Esophagus (tissue), 2 donors: ENCODE measurements around the gene ZNF764. TPM values are rescaled to one million over a fixed set of nuclear protein-coding genes. Genes with fewer than 3 reads are reported as not detected.

Experiments
- H3K27ac ChIP-seq, 2 donors: one replicate each; pipeline ENCODE4 v1.5.1; 2013; ENCODE audit warnings: low read depth in 2 of 2, mild to moderate bottlenecking in 2 of 2, inconsistent platforms in 1 of 2, low read length in 1 of 2, moderate library complexity in 1 of 2
- H3K27me3 ChIP-seq, 2 donors: one replicate each; pipeline ENCODE4 v1.6.1; 2013; ENCODE audit warnings: low read length in 2 of 2, control low read depth in 1 of 2, mild to moderate bottlenecking in 1 of 2; ENCODE audit not compliant: insufficient read depth in 2 of 2, control insufficient read depth in 1 of 2
- H3K36me3 ChIP-seq, 2 donors: one replicate each; pipeline ENCODE4 v1.6.1; 2013; ENCODE audit warnings: low read length in 1 of 2; ENCODE audit not compliant: control insufficient read depth in 2 of 2, insufficient read depth in 2 of 2
- H3K4me1 ChIP-seq, 2 donors: one replicate each; pipeline ENCODE4 v1.6.1; 2013; ENCODE audit warnings: low read length in 1 of 2; ENCODE audit not compliant: control insufficient read depth in 2 of 2, insufficient read depth in 2 of 2
- H3K4me3 ChIP-seq, 2 donors: one replicate each; pipeline ENCODE4 v1.5.1; 2013; ENCODE audit warnings: low read length in 2 of 2, mild to moderate bottlenecking in 2 of 2, low read depth in 1 of 2, moderate library complexity in 1 of 2
- H3K9me3 ChIP-seq, 2 donors: one replicate each; pipeline ENCODE4 v1.6.1; 2013; ENCODE audit warnings: mild to moderate bottlenecking in 2 of 2, low read depth in 1 of 2, low read length in 1 of 2, moderate library complexity in 1 of 2; ENCODE audit not compliant: control insufficient read depth in 2 of 2, insufficient read depth in 1 of 2
- WGBS, 2 donors: extraction: QIAGEN DNeasy Blood & Tissue Kit; methylation state at CpG; one replicate each; pipeline ENCODE4 v1.1.7; 2013; 5-methylcytosine and 5-hydroxymethylcytosine counted together
- polyA plus RNA-seq, 2 donors: library from polyadenylated mRNA; stranded (reverse); fragments of 200-250 nt; gene quantifications; one replicate each; pipeline ENCODE4 v1.2.3, GENCODE V29; 2013
- donor health status: healthy with polysubstance abuse.
- donor health status: Bipolar disorder and iron deficiency.

The ZNF764 gene
- polyA plus RNA-seq, 2 donors: 2.7 to 3.1 TPM

- H3K27ac ChIP-seq: no peak overlapping the region
- 72 to 74% methylated on average over 7 of the region's 7 CpGs for WGBS, 2 donors
- no peaks in the 10 kb centered on the region for H3K27me3 ChIP-seq
- no peak overlapping the region for H3K4me3 ChIP-seq
- peaks cover 0 to 3% of the 10 kb centered on the region in 2 donors for H3K4me1 ChIP-seq
- peaks cover 0 to 4% of the 10 kb centered on the region in 2 donors for H3K36me3 ChIP-seq
- no peaks in the 10 kb centered on the region for H3K9me3 ChIP-seq
These were observed 7.4 kb upstream of the ZNF764 start for GRCh38 chr16:30565526-30565925.

GRCh38 chr16:30562021-30562420 is 3.8 kb upstream of the ZNF764 start:
- Histone ChIP-seq H3K9me3 (no peaks in the 10 kb centered on the region), H3K4me3 (no peak overlapping the region), H3K36me3 (no peaks in the 10 kb centered on the region), H3K27ac (no peak overlapping the region), H3K4me1 (peaks cover 0 to 2% of the 10 kb centered on the region in 2 donors), H3K27me3 (no peaks in the 10 kb centered on the region)
- 89 to 94% methylated on average over 14 of the region's 14 CpGs for WGBS, 2 donors

GRCh38 chr16:30561089-30561816 is 3.1 kb upstream of the ZNF764 start:
- H3K4me3 ChIP-seq: peak overlapping the region; percentile 42 to 43
- no peaks in the 10 kb centered on the region for H3K9me3 ChIP-seq
- peaks cover under 1 to 2% of the 10 kb centered on the region in 2 donors for H3K4me1 ChIP-seq
- H3K36me3 ChIP-seq: peaks cover 0 to under 1% of the 10 kb centered on the region in 2 donors
- H3K27me3 ChIP-seq: no peaks in the 10 kb centered on the region
- 19 to 23% methylated on average over 46 of the region's 46 CpGs for WGBS, 2 donors
- H3K27ac ChIP-seq: peak overlapping the region in 1 of 2 donors; percentile 33

- Histone ChIP-seq H3K27me3 (no peaks in the 10 kb centered on the region), H3K9me3 (no peaks in the 10 kb centered on the region), H3K4me1 (peaks cover 2 to 3% of the 10 kb centered on the region in 2 donors), H3K27ac (no peak overlapping the region), H3K4me3 (no peak overlapping the region), H3K36me3 (peaks cover 0 to 12% of the 10 kb centered on the region in 2 donors)
- 89 to 97% methylated on average over 6 of the region's 6 CpGs for WGBS, 2 donors
These were observed 1.5 kb upstream of the ZNF764 start for GRCh38 chr16:30559690-30560089.

GRCh38 chr16:30558789-30559377 is 709 bp upstream of the ZNF764 start:
- Histone ChIP-seq H3K27ac (peak overlapping the region; percentile 86 to 87), H3K36me3 (peaks cover 3 to 12% of the 10 kb centered on the region in 2 donors), H3K9me3 (no peaks in the 10 kb centered on the region), H3K4me1 (peaks cover 2 to 3% of the 10 kb centered on the region in 2 donors), H3K27me3 (no peaks in the 10 kb centered on the region), H3K4me3 (peak overlapping the region; percentile 7 to 80)
- 84 to 86% methylated on average over 21 of the region's 21 CpGs for WGBS, 2 donors

GRCh38 chr16:30557707-30557956 is 542 bp downstream of the ZNF764 start:
- H3K36me3 ChIP-seq: peaks cover 3 to 15% of the 10 kb centered on the region in 2 donors
- peaks cover 3 to 5% of the 10 kb centered on the region in 2 donors for H3K4me1 ChIP-seq
- H3K4me3 ChIP-seq: peak overlapping the region; percentile 80 to 90
- H3K27ac ChIP-seq: peak overlapping the region; percentile 94 to 95
- no peaks in the 10 kb centered on the region for H3K27me3 ChIP-seq
- 0 to 1% methylated on average over 17 of the region's 17 CpGs for WGBS, 2 donors
- no peaks in the 10 kb centered on the region for H3K9me3 ChIP-seq

- Histone ChIP-seq H3K9me3 (no peaks in the 10 kb centered on the region), H3K4me3 (no peak overlapping the region), H3K27me3 (no peaks in the 10 kb centered on the region), H3K27ac (no peak overlapping the region), H3K4me1 (peaks cover 3 to 5% of the 10 kb centered on the region in 2 donors), H3K36me3 (peaks cover 3 to 15% of the 10 kb centered on the region in 2 donors)
- WGBS, 2 donors: 55 to 60% methylated on average over 10 of the region's 10 CpGs
These were observed 2.1 kb downstream of the ZNF764 start for GRCh38 chr16:30556125-30556473.

- no peaks in the 10 kb centered on the region for H3K27me3 ChIP-seq
- 95 to 96% methylated on average over 67 to 69 of the region's 69 CpGs for WGBS, 2 donors
- H3K9me3 ChIP-seq: no peaks in the 10 kb centered on the region
- H3K36me3 ChIP-seq: peaks cover 3 to 15% of the 10 kb centered on the region in 2 donors
- peaks cover 3 to 5% of the 10 kb centered on the region in 2 donors for H3K4me1 ChIP-seq
- H3K4me3 ChIP-seq: no peak overlapping the region
- no peak overlapping the region for H3K27ac ChIP-seq
These were observed 2.7 kb downstream of the ZNF764 start for GRCh38 chr16:30555315-30556124.

- peaks cover 3 to 15% of the 10 kb centered on the region in 2 donors for H3K36me3 ChIP-seq
- no peak overlapping the region for H3K4me3 ChIP-seq
- no peak overlapping the region for H3K27ac ChIP-seq
- peaks cover 3 to 5% of the 10 kb centered on the region in 2 donors for H3K4me1 ChIP-seq
- H3K27me3 ChIP-seq: no peaks in the 10 kb centered on the region
- WGBS, 2 donors: 91 to 96% methylated on average over 18 of the region's 18 CpGs
- no peaks in the 10 kb centered on the region for H3K9me3 ChIP-seq
These were observed 3.4 kb downstream of the ZNF764 start for GRCh38 chr16:30554557-30555314.
